GM19463 (cell line): ENCODE data around the gene IRF1.
"Not testable (repeated sequence)": the region's sequence is repeated elsewhere in the genome, so short reads cannot be mapped to it uniquely, and the experiment has no call there.

Experiments
- ATAC-seq: cut with Tn5 transposase; IDR thresholded peaks from one replicate; pipeline ENCODE4 v1.9.1; 2021; ENCODE audit warnings: mild to moderate bottlenecking, moderate library complexity; ENCODE audit not compliant: unreplicated experiment

Gene IRF1

GRCh38 chr5:132487841-132488555 lies 2.6 kb downstream of the IRF1 start:
- ATAC-seq: no peak

DNA sequence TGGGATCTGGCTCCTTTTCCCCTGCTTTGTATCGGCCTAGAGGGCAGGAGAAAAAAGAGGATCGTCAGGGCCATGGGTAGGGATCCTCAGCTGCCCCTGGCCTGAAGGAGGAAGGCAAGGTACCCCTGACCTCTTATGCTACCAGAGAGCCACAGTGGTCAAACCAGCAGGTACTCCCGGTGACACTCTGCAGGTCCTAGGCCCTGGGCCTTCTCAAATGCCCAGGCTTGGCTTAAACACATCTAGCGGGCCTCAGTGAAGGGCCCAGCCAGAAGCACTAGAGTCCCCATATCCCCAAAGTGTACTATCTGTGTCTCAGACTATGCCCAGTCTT lies 3.5 kb downstream of the IRF1 start:
- ATAC-seq: no peak

DNA sequence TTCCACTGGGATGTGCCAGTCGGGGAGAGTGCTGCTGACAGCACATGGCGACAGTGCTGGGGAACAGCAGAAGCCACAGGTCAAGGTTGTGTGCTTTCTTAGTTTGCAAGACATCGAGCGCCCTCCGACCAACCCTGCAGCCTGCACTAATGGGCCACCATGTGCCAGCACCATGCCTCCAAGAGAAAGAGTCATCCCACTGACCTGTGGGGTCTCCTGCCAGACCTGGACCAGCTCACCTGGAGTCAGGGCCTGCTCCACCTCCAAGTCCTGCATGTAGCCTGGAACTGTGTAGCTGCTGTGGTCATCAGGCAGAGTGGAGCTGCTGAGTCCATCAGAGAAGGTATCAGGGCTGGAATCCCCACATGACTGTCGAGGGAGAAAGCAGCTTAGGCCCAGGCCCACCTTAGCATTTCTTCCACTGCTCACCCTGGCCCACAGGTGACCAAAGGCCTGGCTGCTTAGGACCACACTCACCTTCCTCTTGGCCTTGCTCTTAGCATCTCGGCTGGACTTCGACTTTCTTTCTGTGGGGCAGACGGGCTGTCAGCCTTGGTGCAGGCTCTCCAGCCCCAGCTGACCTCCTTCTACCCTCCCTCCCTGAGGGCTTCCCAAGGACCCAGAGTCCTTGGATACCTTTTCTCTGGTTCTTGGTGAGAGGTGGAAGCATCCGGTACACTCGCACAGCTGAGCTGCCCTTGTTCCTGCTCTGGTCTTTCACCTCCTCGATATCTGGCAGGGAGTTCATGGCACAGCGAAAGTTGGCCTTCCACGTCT lies 4.1 kb downstream of the IRF1 start:
- ATAC-seq: no peak

DNA sequence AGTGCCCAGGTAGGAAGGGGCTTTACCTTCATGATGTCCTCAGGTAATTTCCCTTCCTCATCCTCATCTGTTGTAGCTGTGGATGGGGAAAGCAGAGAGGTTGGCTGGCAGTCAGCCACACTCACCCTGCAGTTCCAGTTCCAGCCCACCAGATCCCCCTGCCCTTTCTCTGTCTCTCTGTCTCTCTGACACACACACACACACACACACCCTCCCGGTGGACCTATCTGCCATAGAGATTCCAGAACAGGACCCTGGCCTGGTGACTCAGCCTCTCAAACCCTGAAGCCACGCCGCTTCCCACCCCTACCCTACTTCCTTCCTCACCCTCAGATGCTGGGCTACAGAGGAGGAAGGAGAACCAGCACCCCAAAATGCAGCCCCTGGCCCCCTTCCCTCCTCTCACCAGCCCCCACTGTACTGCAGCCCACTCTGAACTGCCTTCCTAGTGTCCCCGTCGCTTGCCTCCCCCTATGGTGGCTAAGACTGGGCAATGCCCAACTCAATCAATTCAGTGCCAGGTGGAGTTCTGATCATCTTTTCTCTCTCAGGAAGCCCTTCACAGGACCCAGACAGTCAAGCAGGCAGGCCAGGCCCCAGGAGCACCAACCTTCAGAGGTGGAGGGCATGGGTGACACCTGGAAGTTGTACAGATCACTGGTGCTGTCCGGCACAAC lies 4.8 kb downstream of the IRF1 start:
- ATAC-seq: no peak

DNA sequence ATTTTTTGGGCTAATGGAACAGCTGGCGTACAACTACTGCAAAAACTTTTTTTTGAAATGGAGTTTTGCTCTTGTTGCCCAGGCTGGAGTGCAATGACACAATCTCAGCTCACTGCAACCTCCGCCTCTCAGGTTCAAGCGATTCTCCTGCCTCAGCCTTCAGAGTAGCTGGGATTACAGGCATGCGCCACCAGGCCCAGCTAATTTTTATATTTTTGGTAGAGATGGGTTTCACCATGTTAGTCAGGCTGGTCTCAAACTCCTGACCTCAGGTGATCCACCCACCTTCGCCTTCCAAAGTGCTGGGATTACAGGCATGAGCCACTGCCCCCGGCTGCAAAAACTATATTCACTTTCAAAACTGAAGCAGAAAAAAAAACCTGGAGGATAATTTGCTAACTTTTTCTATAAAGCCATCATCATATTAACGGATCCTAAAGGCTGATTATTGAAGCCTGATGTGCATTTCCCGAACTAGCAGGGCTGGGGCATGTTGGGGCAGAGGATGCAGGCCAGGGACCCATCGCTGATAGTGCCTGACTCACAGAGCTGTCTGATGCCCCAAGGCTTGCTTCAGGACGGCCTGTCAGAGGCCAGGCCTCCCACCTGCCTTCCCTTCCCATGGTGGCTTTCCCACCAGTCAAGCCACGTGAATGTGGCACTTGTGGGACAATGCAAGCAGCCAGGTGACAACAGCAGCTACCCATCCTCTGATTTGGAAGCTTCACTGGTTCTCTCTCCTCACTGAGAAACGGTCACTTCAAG lies 5.5 kb downstream of the IRF1 start:
- not testable (repeated sequence) for ATAC-seq

- ATAC-seq: no peak
Observed at GRCh38 chr5:132484391-132484725, 6.2 kb downstream of the IRF1 start.

DNA sequence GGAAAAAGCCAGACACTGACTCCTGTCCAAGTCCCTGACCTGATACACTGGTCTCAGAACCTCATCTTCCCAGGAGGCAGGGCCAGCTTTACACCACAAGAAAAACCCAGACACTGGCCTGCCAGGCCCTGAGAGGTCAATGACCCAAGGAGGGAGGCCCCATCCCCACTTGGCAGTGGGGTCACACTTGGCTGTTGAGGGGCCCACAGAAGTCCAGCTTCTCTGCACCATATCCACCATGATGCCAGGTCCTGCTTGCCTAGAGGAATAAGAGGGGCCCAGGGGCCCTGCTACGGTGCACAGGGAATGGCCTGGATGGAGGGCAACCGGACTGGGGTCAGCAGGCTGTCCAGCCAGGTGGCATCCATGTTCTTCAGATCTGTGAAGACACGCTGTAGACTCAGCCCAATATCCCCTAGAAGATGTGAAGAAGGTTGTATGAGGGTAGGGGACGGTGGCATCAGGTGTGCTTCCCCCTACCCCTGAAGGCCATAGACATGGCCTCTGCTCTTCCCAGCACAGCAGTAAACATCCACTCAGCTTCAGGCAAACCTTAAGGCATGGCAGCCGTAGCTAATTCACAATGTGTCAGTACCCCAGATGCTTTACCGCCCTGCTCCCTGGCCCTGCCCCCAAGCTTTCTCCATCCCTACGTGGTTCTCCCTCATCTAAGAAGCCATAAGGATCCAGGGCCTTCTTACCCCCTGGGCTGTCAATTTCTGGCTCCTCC lies 6.7 kb downstream of the IRF1 start:
- no peak for ATAC-seq

- ATAC-seq: no peak
Observed at GRCh38 chr5:132483101-132483500, 7.5 kb downstream of the IRF1 start.

- no peak for ATAC-seq
Observed at GRCh38 chr5:132481596-132482211, 8.9 kb downstream of the IRF1 start.

DNA sequence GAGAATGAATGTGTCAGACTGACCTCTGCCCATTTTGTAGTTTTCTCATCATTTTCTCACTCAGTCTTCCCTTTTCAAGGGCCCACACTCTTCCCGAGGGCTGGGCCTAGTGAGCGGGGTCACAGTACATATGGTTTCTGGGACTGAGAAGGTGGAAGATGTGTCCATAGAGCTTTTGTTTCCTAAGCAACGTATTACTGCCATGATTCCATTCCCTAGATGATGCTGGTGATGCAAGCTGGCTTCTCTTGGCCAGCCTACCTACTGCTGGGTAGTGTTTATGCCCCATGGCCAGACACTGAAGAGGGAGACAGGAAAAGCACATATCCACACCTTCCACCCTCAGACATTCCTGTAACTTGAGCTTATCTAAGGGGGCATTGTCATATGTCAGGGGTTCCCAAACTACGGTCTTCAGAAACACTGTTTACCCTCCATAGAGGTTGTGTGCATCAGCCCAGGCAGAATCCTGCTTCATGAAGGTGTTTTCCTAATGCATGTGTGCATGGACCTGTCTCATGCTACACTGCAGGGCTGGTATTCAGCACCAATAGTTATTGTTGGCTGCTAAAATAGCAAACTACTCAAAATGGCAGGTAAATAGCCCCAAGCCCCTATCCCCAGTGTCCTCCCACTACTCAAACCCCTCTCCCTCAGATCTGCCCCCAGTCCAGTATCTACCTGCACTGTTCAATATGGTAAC lies 9.5 kb downstream of the IRF1 start:
- ATAC-seq: no peak

DNA sequence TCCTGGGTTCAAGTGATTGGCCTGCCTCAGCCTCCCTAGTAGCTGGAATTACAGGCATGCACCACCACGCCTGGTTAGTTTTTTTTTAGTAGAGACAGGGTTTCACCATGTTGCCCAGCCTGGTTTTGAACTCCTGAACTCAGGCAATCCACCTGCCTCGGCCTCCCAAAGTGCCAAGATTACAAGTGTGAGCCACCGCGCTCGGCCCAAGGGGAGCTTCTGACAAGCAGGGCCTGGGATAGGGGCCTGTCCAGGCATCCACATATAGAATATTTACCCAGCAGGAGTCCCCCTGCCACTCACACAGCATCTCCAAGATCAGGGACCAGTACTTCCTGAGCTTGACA lies 10.1 kb downstream of the IRF1 start:
- ATAC-seq: no peak

DNA sequence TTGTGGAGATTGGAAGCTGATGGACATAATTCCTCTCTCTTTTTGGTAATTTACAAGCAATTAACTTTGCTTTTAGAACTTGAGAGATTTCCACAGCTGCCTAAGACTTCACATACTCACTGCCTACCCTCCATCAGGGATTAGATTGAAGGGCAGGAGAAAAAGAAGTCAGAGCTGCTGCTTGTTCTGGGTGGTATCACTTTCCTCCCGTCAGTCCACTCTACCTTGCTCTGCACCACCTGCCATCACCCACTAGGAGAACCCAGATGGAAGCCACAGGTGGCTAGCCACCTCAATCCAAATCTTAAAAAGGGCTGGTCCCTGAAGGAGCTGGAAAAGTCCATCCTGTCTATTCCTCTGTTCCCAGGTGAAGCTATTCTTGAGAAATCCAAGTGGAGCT lies 10.5 kb downstream of the IRF1 start:
- ATAC-seq: no peak

- peak; percentile 58 for ATAC-seq
Observed at GRCh38 chr5:132479111-132479951, 11.2 kb downstream of the IRF1 start.

DNA sequence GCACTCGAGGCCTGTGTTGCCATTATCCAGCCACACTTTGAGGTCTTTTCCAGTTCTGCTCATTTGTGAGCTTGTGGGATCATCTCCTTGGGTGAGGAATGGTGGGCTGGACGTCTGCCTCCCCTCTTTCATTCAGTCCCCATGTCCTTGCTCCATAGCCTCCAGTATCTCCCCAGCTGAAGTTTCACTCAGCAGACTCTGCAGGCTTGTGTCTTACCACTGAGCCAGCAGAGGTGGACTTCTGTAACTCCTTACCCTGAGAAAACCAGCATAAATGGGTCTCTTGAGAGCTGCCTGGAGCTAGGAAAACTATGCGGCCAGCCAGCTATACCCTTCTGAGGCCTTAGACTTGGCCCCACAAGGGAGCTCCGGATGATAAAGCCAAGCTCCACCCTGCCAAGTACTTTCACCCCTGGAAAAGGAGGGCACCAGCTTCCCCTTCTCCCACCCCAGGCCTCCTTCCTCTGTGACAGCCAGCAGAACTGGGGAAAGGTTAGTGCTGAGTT lies 12.2 kb downstream of the IRF1 start:
- ATAC-seq: no peak

- ATAC-seq: no peak
Observed at GRCh38 chr5:132477784-132478365, 12.7 kb downstream of the IRF1 start.

GRCh38 chr5:132476876-132477781 lies 13.4 kb downstream of the IRF1 start:
- ATAC-seq: no peak
